Ascending aorta (tissue), 2 donors: ENCODE measurements around the gene SHOC1. TPM values are rescaled to one million over a fixed set of nuclear protein-coding genes. Genes with fewer than 3 reads are reported as not detected.
"Not testable (repeated sequence)": the region's sequence is repeated elsewhere in the genome, so short reads cannot be mapped to it uniquely, and the experiment has no call there.

Source experiments
- DNase-seq, 2 donors: peaks; one replicate each; pipeline ENCODE4 v3.0.0-alpha.2; 2019; ENCODE audit warnings: low spot score in 2 of 2
- H3K27ac ChIP-seq, 2 donors: fragments of 200-600 bp; sonication (generic); one replicate each; pipeline ENCODE4 v1.5.1; 2016 to 2017; ENCODE audit warnings: mild to moderate bottlenecking in 1 of 2
- H3K27me3 ChIP-seq: fragments of 200-600 bp; sonication (generic); one replicate; pipeline ENCODE4 v1.5.1; 2017
- H3K36me3 ChIP-seq, 2 donors: fragments of 200-600 bp; sonication (generic); one replicate each; pipeline ENCODE4 v1.5.1; 2016
- H3K4me1 ChIP-seq, 2 donors: fragments of 200-600 bp; sonication (generic); one replicate each; pipeline ENCODE4 v1.5.1; 2016 to 2017; ENCODE audit warnings: mild to moderate bottlenecking in 1 of 2
- H3K4me3 ChIP-seq, 2 donors: fragments of 200-600 bp; sonication (generic); one replicate each; pipeline ENCODE4 v1.5.1; 2016 to 2017; ENCODE audit warnings: mild to moderate bottlenecking in 1 of 2
- H3K9me3 ChIP-seq, 2 donors: fragments of 200-600 bp; sonication (generic); one replicate each; pipeline ENCODE4 v1.5.1; 2016
- CTCF ChIP-seq, 3 experiments: fragments of 200-600 bp in 2 of 3; fragments of 450-650 bp in 1 of 3; sonication (generic) in 2 of 3; IDR thresholded peaks; one replicate each; pipeline ENCODE4 v1.5.1; 2016 to 2019; ENCODE audit warnings: antibody characterized with exemption in 3 of 3, mild to moderate bottlenecking in 1 of 3, moderate library complexity in 1 of 3
- intact Hi-C: fragments of 100-400 bp; cut with DNase I; formaldehyde crosslinking; loops from one replicate; pipeline ENCODE4 v1.15.1; 2023
- total RNA-seq: library from RNA; depleted of rRNA; stranded (reverse); fragments of >200 nt; gene quantifications from one replicate; pipeline ENCODE4 v1.1.0, GENCODE V29; 2016

The SHOC1 gene
- total RNA-seq, 1 donor from 2014 or later = not detected

- Histone ChIP-seq H3K4me1 (no peaks in the 10 kb centered on the region), H3K4me3 (no peak overlapping the region), H3K27me3 (no peaks in the 10 kb centered on the region), H3K27ac (no peak overlapping the region), H3K36me3 (no peaks in the 10 kb centered on the region), H3K9me3 (no peaks in the 10 kb centered on the region)
- DNase-seq = no peak
- intact Hi-C loops = no loop called here
- no peak for TF ChIP-seq CTCF (IDR thresholded peaks at IDR 0.05)
Measured at GRCh38 chr9:111815285-111816070, 20.7 kb upstream of the SHOC1 start.

- Histone ChIP-seq H3K4me3 (no peak overlapping the region), H3K27me3 (no peaks in the 10 kb centered on the region), H3K9me3 (no peaks in the 10 kb centered on the region), H3K27ac (no peak overlapping the region), H3K4me1 (no peaks in the 10 kb centered on the region), H3K36me3 (no peaks in the 10 kb centered on the region)
- TF ChIP-seq CTCF (IDR thresholded peaks at IDR 0.05) = no peak
- no peak for DNase-seq
- intact Hi-C loops = no loop called here
Measured at GRCh38 chr9:111812337-111812736, 17.6 kb upstream of the SHOC1 start.

GRCh38 chr9:111810908-111811307 is 16.2 kb upstream of the SHOC1 start:
- no peak overlapping the region for H3K4me3 ChIP-seq
- H3K4me1 ChIP-seq = no peaks in the 10 kb centered on the region
- H3K36me3 ChIP-seq = no peaks in the 10 kb centered on the region
- no peak for TF ChIP-seq CTCF (IDR thresholded peaks at IDR 0.05)
- no peaks in the 10 kb centered on the region for H3K9me3 ChIP-seq
- H3K27ac ChIP-seq = no peak overlapping the region
- DNase-seq = no peak
- H3K27me3 ChIP-seq = no peaks in the 10 kb centered on the region
- intact Hi-C loops = no loop called here

GRCh38 chr9:111810415-111810814 is 15.7 kb upstream of the SHOC1 start:
- H3K4me3 ChIP-seq, intact Hi-C loops, H3K27me3 ChIP-seq, H3K9me3 ChIP-seq, H3K4me1 ChIP-seq, H3K27ac ChIP-seq, DNase-seq, H3K36me3 ChIP-seq: not testable (repeated sequence)

GRCh38 chr9:111807197-111807596 is 12.5 kb upstream of the SHOC1 start:
- Histone ChIP-seq H3K27me3 (no peaks in the 10 kb centered on the region), H3K9me3 (no peaks in the 10 kb centered on the region), H3K36me3 (no peaks in the 10 kb centered on the region), H3K27ac (no peak overlapping the region), H3K4me1 (no peaks in the 10 kb centered on the region), H3K4me3 (no peak overlapping the region)
- no peak for TF ChIP-seq CTCF (IDR thresholded peaks at IDR 0.05)
- DNase-seq = no peak
- intact Hi-C loops = no loop called here

GRCh38 chr9:111806259-111806658 is 11.5 kb upstream of the SHOC1 start:
- Histone ChIP-seq H3K4me1 (no peaks in the 10 kb centered on the region), H3K27ac (no peak overlapping the region), H3K4me3 (no peak overlapping the region), H3K36me3 (no peaks in the 10 kb centered on the region), H3K9me3 (no peaks in the 10 kb centered on the region), H3K27me3 (no peaks in the 10 kb centered on the region)
- TF ChIP-seq CTCF (IDR thresholded peaks at IDR 0.05) = no peak
- DNase-seq = no peak
- intact Hi-C loops = no loop called here
